Choroid plexus epithelial cell (primary cell): ENCODE measurements around the gene OR2V2.

Source experiments
- DNase-seq: peaks from one replicate; pipeline ENCODE4 v3.0.0-alpha.2; 2010; ENCODE audit warnings: low read depth
- H3K4me3 ChIP-seq: 2 replicates; pipeline ENCODE4 v1.5.1; 2011; ENCODE audit warnings: low read depth, mild to moderate bottlenecking, control low read depth, low read length, moderate library complexity
- CTCF ChIP-seq: conservative IDR thresholded peaks from 2 replicates; pipeline ENCODE4 v1.5.1; 2011; ENCODE audit warnings: low read depth, mild to moderate bottlenecking, control low read depth, inconsistent platforms, low read length, moderate library complexity

OR2V2 gene

GRCh38 chr5:181191526-181192336 lies 44.3 kb downstream of the OR2V2 start:
- DNase-seq, result peak; percentile 96
- no peak for TF ChIP-seq CTCF

GRCh38 chr5:181192337-181193046 lies 45.1 kb downstream of the OR2V2 start:
- H3K4me3 ChIP-seq, result peak overlapping the region; percentile 83
- TF ChIP-seq CTCF, result no peak
- DNase-seq, result no peak

More at GRCh38 chr5:181191526-181192336, 44.3 kb downstream of the OR2V2 start:
- H3K4me3 ChIP-seq, result peak overlapping the region; percentile 83

GRCh38 chr5:181193656-181194055 lies 46.3 kb downstream of the OR2V2 start:
- TF ChIP-seq CTCF, result no peak
- no peak overlapping the region for H3K4me3 ChIP-seq
- no peak for DNase-seq

GRCh38 chr5:181194489-181195248 lies 47.3 kb downstream of the OR2V2 start:
- no peak overlapping the region for H3K4me3 ChIP-seq
- no peak for DNase-seq
- no peak for TF ChIP-seq CTCF

- no peak for DNase-seq
- TF ChIP-seq CTCF, result no peak
- no peak overlapping the region for H3K4me3 ChIP-seq
These were observed 47.9 kb downstream of the OR2V2 start for GRCh38 chr5:181195249-181195761.

GRCh38 chr5:181197326-181197951 lies 50.1 kb downstream of the OR2V2 start:
- TF ChIP-seq CTCF, result no peak
- H3K4me3 ChIP-seq, result no peak overlapping the region
- no peak for DNase-seq
